ENCODE data around the gene MIER2.

GRCh38 chr19:291006-291521 is 53.5 kb downstream of the MIER2 start, which contains the start of gene PLPP2:
- TF ChIP-seq ZC3H10 (CRISPR knock-in tag; IDR thresholded peaks at IDR 0.05) (no peak), ARNTL (CRISPR knock-in tag; IDR thresholded peaks at IDR 0.05; ENCODE audit: borderline replicate concordance, low read depth) (no peak), CSDC2 (CRISPR knock-in tag; IDR thresholded peaks at IDR 0.05) (no peak), OSR1 (CRISPR knock-in tag; IDR thresholded peaks at IDR 0.05) (no peak), ZNF70 (CRISPR knock-in tag; IDR thresholded peaks at IDR 0.05) (no peak), ZNF8 (CRISPR knock-in tag; IDR thresholded peaks at IDR 0.05) (no peak), BACH2 (CRISPR knock-in tag; IDR thresholded peaks at IDR 0.05; ENCODE audit: borderline replicate concordance) (no peak), CREB5 (CRISPR knock-in tag; IDR thresholded peaks at IDR 0.05; ENCODE audit: low read depth) (no peak), ZFP3 (CRISPR knock-in tag; IDR thresholded peaks at IDR 0.05) (no peak)
